GM19324 (cell line): ENCODE measurements around the gene GAB2.
"Not testable (repeated sequence)": the region's sequence is repeated elsewhere in the genome, so short reads cannot be mapped to it uniquely, and the experiment has no call there.

Experiments
- ATAC-seq: cut with Tn5 transposase; IDR thresholded peaks from one replicate; pipeline ENCODE4 v1.9.1; 2021; ENCODE audit warnings: mild to moderate bottlenecking, moderate library complexity; ENCODE audit not compliant: unreplicated experiment, low FRiP score

Gene GAB2

GRCh38 chr11:78261828-78262227 is 155.8 kb downstream of the GAB2 start:
- ATAC-seq, result no peak

DNA sequence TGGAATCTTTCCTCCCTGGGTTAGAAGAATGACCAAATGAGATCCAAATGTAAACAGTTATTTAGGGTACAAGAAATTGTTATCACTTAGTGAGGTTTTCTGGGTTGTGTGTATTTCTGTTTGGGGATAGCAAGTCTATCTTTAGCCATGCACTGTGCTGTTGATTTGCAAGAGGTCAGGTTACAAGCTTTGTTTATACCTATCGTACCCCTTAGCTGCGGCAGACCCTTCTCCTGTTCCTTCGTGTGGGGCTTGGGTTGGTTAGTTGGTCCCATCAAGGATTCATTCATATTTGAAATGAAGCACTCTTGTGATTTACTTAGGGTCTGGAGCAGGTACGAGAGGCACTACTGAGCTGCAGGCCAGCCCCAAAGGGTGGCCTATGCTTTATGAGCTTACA is 156.3 kb downstream of the GAB2 start:
- ATAC-seq, result no peak

- ATAC-seq, result no peak
Measured at GRCh38 chr11:78259777-78260487, 157.7 kb downstream of the GAB2 start.

- ATAC-seq, result no peak
Measured at GRCh38 chr11:78257654-78258053, 160.0 kb downstream of the GAB2 start.

DNA sequence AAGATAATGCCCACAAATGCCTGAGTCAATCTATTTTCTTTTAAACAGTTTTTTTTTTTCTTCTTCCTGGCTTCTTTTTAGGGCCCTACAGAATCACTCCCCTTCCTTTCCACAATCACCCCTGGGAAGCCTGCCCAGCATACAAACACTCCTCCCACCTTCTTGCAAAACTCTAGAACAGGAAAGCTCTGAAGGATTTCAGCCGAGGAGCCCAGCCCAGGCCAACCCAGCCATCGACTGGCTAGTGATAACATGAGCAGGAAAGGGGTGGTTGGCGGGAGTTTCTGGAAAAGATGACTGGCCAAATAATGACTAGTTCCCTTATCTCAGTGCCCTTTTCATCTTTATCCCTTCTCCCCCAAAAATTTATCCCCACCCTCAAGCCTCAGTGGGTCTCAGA is 160.7 kb downstream of the GAB2 start:
- ATAC-seq, result no peak

DNA sequence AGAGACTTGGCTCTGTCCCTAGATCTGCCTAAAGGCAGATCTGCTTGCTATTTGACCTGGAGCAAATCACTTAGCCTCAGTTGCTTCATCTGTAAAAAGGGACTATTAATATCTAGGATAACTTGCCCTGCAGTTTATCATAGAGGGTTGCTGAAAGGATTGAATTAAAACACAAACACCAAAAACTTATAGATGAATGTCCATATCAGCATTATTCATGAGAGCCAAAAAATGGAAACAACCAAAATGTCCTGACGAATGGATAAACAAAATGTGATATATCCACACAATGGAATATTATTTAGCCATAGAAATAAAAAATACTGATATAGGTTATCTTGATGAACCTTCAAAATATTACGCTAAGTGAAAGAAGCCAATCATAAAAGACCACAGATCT is 161.7 kb downstream of the GAB2 start:
- ATAC-seq, result no peak

DNA sequence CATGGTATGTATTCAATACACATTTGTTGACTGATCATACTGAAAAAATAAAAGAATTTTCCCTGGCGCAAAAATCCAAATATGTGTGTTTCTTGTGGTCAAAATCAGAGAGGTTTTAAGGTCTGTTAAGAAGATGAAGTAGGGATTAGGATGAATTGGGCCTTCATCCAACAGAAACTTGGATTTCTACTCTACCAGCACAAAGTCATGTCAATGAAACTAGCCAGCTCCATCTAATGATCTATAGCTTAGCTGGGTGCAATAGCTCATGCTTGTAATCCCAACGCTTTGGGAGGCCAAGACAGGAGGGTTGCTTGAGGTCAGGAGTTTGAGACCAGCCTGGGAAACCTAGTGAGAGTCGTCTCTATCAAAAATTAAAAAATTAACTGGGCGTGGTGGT is 163.4 kb downstream of the GAB2 start:
- ATAC-seq, result no peak

- ATAC-seq, result no peak
Measured at GRCh38 chr11:78253797-78254196, 163.8 kb downstream of the GAB2 start.

DNA sequence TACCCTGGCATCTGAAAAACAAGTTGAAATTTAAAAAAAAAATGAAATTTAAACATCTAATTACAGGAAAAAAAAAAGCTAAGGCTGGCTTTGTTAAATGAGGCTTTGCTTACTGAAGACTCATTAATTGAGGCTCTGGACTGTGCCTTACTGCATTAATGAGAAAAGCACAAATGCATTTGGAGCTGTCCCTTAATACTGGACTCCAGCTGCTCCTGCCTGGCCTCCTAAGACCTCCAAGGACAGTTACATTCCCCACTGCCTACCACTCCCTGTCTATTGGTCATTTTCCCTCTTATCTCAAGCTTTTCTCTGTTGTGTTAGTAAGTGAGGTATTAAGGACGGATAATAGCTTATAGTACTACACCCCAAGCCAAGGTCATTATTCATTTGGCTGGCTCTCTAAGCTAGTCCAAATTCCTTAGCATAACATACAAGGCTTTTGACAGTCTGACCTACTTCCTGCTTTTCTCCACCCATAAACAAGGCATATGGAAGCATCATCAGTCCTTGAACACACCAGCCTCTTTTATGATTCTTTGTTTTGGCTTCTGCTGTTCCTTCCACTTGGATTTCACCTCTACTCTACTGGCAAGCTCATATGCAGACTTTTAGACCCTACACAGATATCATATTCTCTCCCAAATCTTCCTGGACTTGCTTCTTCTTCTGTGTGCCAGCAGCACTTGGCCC is 166.4 kb downstream of the GAB2 start:
- no peak for ATAC-seq

- ATAC-seq, result no peak
Measured at GRCh38 chr11:78250099-78250498, 167.5 kb downstream of the GAB2 start.

DNA sequence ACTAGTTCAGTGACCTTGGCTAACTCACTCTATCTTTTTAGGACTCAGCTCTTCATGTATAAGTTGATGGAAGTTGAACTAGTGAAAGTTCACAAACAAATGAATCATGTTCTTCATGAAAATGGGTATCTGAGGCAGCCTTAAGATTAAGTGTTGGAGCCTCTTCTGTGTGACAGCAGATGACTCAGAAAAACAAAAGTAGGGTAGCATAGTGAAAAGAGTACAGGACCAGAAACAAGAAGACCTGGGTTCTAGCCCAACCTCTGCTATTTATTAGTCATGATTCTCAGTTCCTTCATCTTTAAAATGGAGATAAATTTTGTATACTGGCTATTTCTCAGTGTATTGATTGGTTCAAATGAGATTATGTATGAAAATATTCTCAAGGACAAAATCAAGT is 168.7 kb downstream of the GAB2 start:
- ATAC-seq, result no peak

GRCh38 chr11:78248191-78248590 is 169.4 kb downstream of the GAB2 start:
- ATAC-seq, result no peak

- ATAC-seq, result no peak
Measured at GRCh38 chr11:78244546-78245255, 172.9 kb downstream of the GAB2 start.

- ATAC-seq, result no peak
Measured at GRCh38 chr11:78244080-78244479, 173.5 kb downstream of the GAB2 start.

GRCh38 chr11:78241475-78241874 is 176.1 kb downstream of the GAB2 start:
- ATAC-seq, result no peak

GRCh38 chr11:78239781-78240180 is 177.8 kb downstream of the GAB2 start:
- ATAC-seq, result no peak

DNA sequence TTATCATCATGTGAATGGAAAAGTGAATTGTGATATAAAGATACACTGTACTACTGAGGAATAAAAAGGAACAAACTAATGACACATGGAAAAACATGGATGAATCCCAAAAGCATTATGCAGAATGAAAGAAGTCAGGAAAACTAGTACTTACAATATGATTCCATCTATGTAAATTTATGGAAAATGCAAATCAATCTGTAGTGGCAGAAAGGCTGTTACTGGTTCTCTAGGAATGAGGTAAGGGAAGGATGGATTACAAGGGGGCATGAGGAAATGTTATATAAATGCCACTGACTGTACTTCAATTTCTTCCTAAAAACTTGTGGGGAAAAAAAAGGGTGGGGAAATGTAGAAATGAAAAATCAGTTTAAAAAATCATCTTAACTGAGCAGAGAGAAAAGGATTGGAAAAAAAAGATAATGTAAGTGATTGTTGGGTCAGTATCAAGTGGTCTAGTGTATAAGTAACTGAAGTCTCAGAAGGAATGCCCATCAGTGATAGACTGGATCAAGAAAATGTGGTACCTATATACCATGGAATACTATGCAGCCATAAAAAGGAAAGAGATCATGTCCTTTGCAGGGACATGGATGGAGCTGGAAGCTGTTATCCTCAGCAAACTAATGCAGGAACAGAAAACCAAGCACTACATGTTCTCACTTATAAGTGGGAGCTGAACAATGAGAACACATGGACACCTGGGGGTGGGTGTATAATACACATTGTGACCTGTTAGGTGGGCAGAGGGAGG is 180.2 kb downstream of the GAB2 start:
- no peak for ATAC-seq

DNA sequence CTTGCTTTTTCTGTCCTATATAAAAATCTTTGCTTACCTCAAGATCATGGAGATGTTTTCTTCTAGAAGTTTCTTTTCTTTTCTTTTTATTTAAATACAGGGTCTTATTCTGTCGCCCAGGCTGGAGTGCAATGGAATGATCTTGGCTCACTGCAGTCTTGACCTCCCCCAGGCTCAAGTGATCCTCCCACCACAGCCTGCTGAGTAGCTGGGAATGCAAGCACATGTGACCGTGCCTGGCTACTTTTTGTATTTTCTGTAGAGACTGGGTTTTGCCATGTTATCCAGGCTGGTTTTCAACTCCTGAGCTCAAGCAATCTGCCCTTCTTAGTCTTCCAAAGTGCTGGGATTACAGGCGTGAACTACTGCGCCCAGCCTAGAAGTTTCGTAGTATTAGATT is 183.6 kb downstream of the GAB2 start:
- no peak for ATAC-seq

GRCh38 chr11:78233046-78233445 is 184.6 kb downstream of the GAB2 start:
- not testable (repeated sequence) for ATAC-seq

- ATAC-seq, result no peak
Measured at GRCh38 chr11:78231962-78232501, 185.6 kb downstream of the GAB2 start.
